ENCODE measurements around the gene KIAA1328. TPM values are rescaled to one million over a fixed set of nuclear protein-coding genes. Genes with fewer than 3 reads are reported as not detected.

Gene KIAA1328
- total and polyA plus RNA-seq, 2 donors (not counting 3 experiments of a cell fraction or from before 2014, with no cell fraction given), result 2.7 to 6.5 TPM

DNA sequence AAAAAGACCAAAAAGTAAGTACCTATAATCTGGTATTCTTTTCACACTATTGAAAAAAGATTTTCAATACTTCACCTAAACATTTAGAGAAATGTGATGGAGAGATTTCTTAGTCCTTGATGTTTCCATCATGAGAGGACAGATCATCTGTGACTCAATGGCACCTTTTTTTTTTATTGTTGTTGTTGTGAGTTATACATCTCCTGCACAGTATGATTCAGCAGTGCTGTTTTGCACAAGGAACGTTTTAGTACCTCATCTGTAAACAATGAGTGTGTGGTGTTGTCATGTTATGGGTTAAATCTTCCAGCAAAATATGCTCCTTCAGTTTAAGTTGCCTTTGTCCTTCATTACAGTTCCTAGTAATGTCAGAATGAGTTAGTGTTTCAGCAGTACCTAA, 2.2 kb downstream of the KIAA1328 start:
- H4K20me1 ChIP-seq (replicated peaks; ENCODE audit: control insufficient read depth, extremely low read depth, insufficient read depth, low read length), result no peaks in the 10 kb centered on the region
- TF ChIP-seq FOS (IDR thresholded peaks at IDR 0.05; ENCODE audit: borderline replicate concordance, insufficient read depth, low read length), result peak; percentile 65
- TF ChIP-seq, protein P1, sequence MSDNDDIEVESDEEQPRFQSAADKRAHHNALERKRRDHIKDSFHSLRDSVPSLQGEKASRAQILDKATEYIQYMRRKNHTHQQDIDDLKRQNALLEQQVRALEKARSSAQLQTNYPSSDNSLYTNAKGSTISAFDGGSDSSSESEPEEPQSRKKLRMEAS (IDR thresholded peaks at IDR 0.05; ENCODE audit: insufficient read depth, insufficient read length), result no peak
- DNase-seq (ENCODE audit: low read depth, low spot score) (peak; percentile 33), FAIRE-seq (no peak)
- no peaks in the 10 kb centered on the region for H3K27me3 ChIP-seq (ENCODE audit: control insufficient read depth in 2 of 2, insufficient read depth in 2 of 2, low read length in 2 of 2)
- H3K27ac ChIP-seq (ENCODE audit: insufficient read depth, low read depth, low read length), result no peak overlapping the region
- ChIA-PET POLR2A (no interaction called here), CTCF (no interaction called here)
- intact Hi-C loops (cut with micrococcal nuclease) (no loop called here), dilution Hi-C loops (cut with MboI; ENCODE audit: extremely low pct_ligation_motif_present, low sequenced_read_pairs) (no loop called here)
- H3K9ac ChIP-seq (replicated peaks; ENCODE audit: extremely low read depth, insufficient read depth, low read length), result no peak overlapping the region
- H3K36me3 ChIP-seq (ENCODE audit: control insufficient read depth in 2 of 2, extremely low read depth in 1 of 2, insufficient read depth in 2 of 2, low read length in 2 of 2), result no peaks in the 10 kb centered on the region
- BruUV-seq (replicated peaks), result no TSS peak
- H3K9me1 ChIP-seq (replicated peaks; ENCODE audit: control insufficient read depth, extremely low read depth, insufficient read depth, low read length), result no peaks in the 10 kb centered on the region
- H2AFZ ChIP-seq (ENCODE audit: low read depth, low read length), result no peak overlapping the region
- peaks cover 20% of the 10 kb centered on the region for H3K79me2 ChIP-seq (ENCODE audit: control insufficient read depth, insufficient read depth, low read length)
- H3K4me3 ChIP-seq (replicated peaks in 1 of 3; ENCODE audit: insufficient read depth in 1 of 3, low read depth in 1 of 3, low read length in 3 of 3), result no peak overlapping the region
- H3K4me2 ChIP-seq (ENCODE audit: insufficient read depth, low read length), result no peak overlapping the region
- H3K9me3 ChIP-seq (replicated peaks; ENCODE audit: control insufficient read depth, insufficient read depth, low read length), result no peaks in the 10 kb centered on the region
- H3K4me1 ChIP-seq (ENCODE audit: control insufficient read depth, extremely low read depth, insufficient read depth, low read length), result peaks cover 12% of the 10 kb centered on the region

DNA sequence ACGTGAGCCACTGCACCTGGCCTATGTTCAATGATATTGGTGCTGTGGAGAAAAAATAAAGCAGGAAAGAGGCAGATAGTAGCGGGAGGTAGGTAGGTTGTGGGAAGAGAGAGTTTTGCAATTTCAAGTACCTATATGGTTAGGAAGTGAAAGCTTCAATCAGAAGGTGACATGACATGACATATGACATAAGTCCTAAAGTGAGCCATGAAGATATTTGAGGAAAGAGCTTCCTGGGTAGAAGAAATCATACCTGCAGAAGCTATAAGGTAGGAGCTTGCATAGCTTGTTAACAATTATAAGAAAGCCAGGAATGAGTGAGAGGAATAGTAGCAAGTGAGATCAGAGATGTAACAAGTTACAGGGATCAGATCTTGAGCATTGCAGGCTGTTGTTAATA, 4.2 kb downstream of the KIAA1328 start:
- Histone ChIP-seq H3K79me2 (ENCODE audit: control insufficient read depth, insufficient read depth, low read length) (peaks cover 5% of the 10 kb centered on the region), H3K27me3 (ENCODE audit: control insufficient read depth in 2 of 2, insufficient read depth in 2 of 2, low read length in 2 of 2) (no peaks in the 10 kb centered on the region), H3K9me1 (replicated peaks; ENCODE audit: control insufficient read depth, extremely low read depth, insufficient read depth, low read length) (no peaks in the 10 kb centered on the region), H3K36me3 (ENCODE audit: control insufficient read depth in 2 of 2, extremely low read depth in 1 of 2, insufficient read depth in 2 of 2, low read length in 2 of 2) (no peaks in the 10 kb centered on the region), H3K9ac (replicated peaks; ENCODE audit: extremely low read depth, insufficient read depth, low read length) (no peak overlapping the region), H2AFZ (ENCODE audit: low read depth, low read length) (no peak overlapping the region), H3K4me2 (ENCODE audit: insufficient read depth, low read length) (no peak overlapping the region), H4K20me1 (replicated peaks; ENCODE audit: control insufficient read depth, extremely low read depth, insufficient read depth, low read length) (no peaks in the 10 kb centered on the region), H3K27ac (ENCODE audit: insufficient read depth, low read depth, low read length) (no peak overlapping the region), H3K4me3 (replicated peaks in 1 of 3; ENCODE audit: insufficient read depth in 1 of 3, low read depth in 1 of 3, low read length in 3 of 3) (no peak overlapping the region), H3K4me1 (ENCODE audit: control insufficient read depth, extremely low read depth, insufficient read depth, low read length) (peaks cover 7% of the 10 kb centered on the region), H3K9me3 (replicated peaks; ENCODE audit: control insufficient read depth, insufficient read depth, low read length) (no peaks in the 10 kb centered on the region)
- DNase-seq (ENCODE audit: low read depth, low spot score) (no peak), FAIRE-seq (no peak)
- BruUV-seq (replicated peaks), result no TSS peak
- no peak for TF ChIP-seq GATA2 (IDR thresholded peaks at IDR 0.05; ENCODE audit: insufficient read depth, insufficient read length, low read depth, low read length)
- TF ChIP-seq FOS (IDR thresholded peaks at IDR 0.05; ENCODE audit: borderline replicate concordance, insufficient read depth, low read length), result no peak
- TF ChIP-seq EZH2 (IDR thresholded peaks at IDR 0.05; ENCODE audit: borderline replicate concordance, low read depth, low read length, severe bottlenecking), result no peak
- no peak for TF ChIP-seq JUN (IDR thresholded peaks at IDR 0.05; ENCODE audit: borderline replicate concordance, insufficient read depth, insufficient read length, low read depth)
- TF ChIP-seq POLR2AphosphoS5 (IDR thresholded peaks at IDR 0.05; ENCODE audit: insufficient read depth, low read depth, low read length), result no peak
- no peak for TF ChIP-seq MYC (IDR thresholded peaks at IDR 0.05; ENCODE audit: low read depth, low read length)
- TF ChIP-seq, protein P1 (IDR thresholded peaks at IDR 0.05; ENCODE audit: insufficient read depth, insufficient read length), result no peak
- TF ChIP-seq POLR2A (IDR thresholded peaks at IDR 0.05; ENCODE audit: low read depth, low read length), result no peak
- TF ChIP-seq, protein P2, sequence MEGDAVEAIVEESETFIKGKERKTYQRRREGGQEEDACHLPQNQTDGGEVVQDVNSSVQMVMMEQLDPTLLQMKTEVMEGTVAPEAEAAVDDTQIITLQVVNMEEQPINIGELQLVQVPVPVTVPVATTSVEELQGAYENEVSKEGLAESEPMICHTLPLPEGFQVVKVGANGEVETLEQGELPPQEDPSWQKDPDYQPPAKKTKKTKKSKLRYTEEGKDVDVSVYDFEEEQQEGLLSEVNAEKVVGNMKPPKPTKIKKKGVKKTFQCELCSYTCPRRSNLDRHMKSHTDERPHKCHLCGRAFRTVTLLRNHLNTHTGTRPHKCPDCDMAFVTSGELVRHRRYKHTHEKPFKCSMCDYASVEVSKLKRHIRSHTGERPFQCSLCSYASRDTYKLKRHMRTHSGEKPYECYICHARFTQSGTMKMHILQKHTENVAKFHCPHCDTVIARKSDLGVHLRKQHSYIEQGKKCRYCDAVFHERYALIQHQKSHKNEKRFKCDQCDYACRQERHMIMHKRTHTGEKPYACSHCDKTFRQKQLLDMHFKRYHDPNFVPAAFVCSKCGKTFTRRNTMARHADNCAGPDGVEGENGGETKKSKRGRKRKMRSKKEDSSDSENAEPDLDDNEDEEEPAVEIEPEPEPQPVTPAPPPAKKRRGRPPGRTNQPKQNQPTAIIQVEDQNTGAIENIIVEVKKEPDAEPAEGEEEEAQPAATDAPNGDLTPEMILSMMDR (IDR thresholded peaks at IDR 0.05; ENCODE audit: extremely low read depth in 1 of 2, insufficient read depth in 1 of 2, low read depth in 1 of 2, low read length in 2 of 2), result no peak
- dilution Hi-C loops (cut with MboI; ENCODE audit: extremely low pct_ligation_motif_present, low sequenced_read_pairs) (no loop called here), intact Hi-C loops (cut with micrococcal nuclease) (no loop called here)
- POLR2A ChIA-PET, result no interaction called here
- CTCF ChIA-PET, result no interaction called here
